ENCODE data around the gene AGTR2.
"Not testable (repeated sequence)": the region's sequence is repeated elsewhere in the genome, so short reads cannot be mapped to it uniquely, and the experiment has no call there.

GRCh38 chrX:116217080-116217479 is 46.5 kb downstream of the AGTR2 start:
- not testable (repeated sequence) for TF ChIP-seq MYC (IDR thresholded peaks at IDR 0.05; ENCODE audit: borderline replicate concordance, low read length); SREBF2 (IDR thresholded peaks at IDR 0.05); CTCF (IDR thresholded peaks at IDR 0.05); ESRRA (IDR thresholded peaks at IDR 0.05; ENCODE audit: borderline replicate concordance, low read length); NPAS2 (CRISPR knock-in tag; IDR thresholded peaks at IDR 0.05; ENCODE audit: borderline replicate concordance); EHMT2 (IDR thresholded peaks at IDR 0.05; ENCODE audit: low read depth); EP300 (IDR thresholded peaks at IDR 0.05); BCL3 (IDR thresholded peaks at IDR 0.05); POLR2A (IDR thresholded peaks at IDR 0.05; ENCODE audit: low read length)
- TF ChIP-seq, protein P1, sequence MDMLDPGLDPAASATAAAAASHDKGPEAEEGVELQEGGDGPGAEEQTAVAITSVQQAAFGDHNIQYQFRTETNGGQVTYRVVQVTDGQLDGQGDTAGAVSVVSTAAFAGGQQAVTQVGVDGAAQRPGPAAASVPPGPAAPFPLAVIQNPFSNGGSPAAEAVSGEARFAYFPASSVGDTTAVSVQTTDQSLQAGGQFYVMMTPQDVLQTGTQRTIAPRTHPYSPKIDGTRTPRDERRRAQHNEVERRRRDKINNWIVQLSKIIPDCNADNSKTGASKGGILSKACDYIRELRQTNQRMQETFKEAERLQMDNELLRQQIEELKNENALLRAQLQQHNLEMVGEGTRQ (IDR thresholded peaks at IDR 0.05): not testable (repeated sequence)
